SK-N-SH treated with all-trans-retinoic acid at 6 μM for 48 hours (cell line): ENCODE results near the gene CNTRL.

ENCODE experiments used
- BACH2 ChIP-seq: fragments of 250-450 bp; sonication (Bioruptor Pico); IDR thresholded peaks from 2 replicates; pipeline ENCODE4 v1.9.0; 2021; ENCODE audit warnings: mild to moderate bottlenecking, borderline replicate concordance
- PATZ1 ChIP-seq: fragments of 250-450 bp; sonication (Bioruptor Pico); IDR thresholded peaks from 2 replicates; pipeline ENCODE4 v1.8.0; 2020; ENCODE audit warnings: mild to moderate bottlenecking, moderate library complexity, borderline replicate concordance

DNA sequence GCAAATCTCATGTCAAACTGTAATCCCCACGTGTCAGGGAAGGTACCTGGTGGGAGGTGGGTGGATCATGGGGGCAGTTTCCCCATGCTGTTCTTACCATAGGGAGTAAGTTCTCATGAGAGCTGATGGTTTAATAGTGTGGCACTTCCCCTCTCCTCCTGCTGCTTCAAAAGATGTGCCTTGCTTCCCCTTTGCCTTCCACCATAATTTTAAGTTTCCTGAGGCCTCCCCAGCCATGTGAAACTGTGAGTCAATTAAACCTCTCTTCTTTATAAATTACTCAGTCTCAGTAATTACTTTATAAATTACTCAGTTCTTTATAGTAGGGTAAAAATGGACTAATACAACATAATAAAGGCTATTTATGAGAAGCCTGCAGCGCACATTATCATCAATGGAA, 7.1 kb upstream of the CNTRL start:
- TF ChIP-seq PATZ1 (CRISPR knock-in tag) (no peak), BACH2 (CRISPR knock-in tag) (no peak)
